HL-60 (cell line): ENCODE results near the gene NARF.

ENCODE experiments used
- DNase-seq, 2 experiments: peaks; one replicate each; pipeline ENCODE4 v3.0.0-alpha.2; 2010 to 2020; ENCODE audit warnings: low read depth in 1 of 2, low spot score in 1 of 2
- H3K27ac ChIP-seq: fragments of 250-450 bp; sonication (Bioruptor Pico); replicated peaks from 2 replicates; pipeline ENCODE4 v1.5.1; 2020; ENCODE audit warnings: mild to moderate bottlenecking, moderate library complexity
- H3K27me3 ChIP-seq: fragments of 250-450 bp; sonication (Bioruptor Pico); 2 replicates; pipeline ENCODE4 v1.5.1; 2021; ENCODE audit warnings: mild to moderate bottlenecking, moderate library complexity; ENCODE audit not compliant: insufficient read depth, poor library complexity, severe bottlenecking
- H3K4me3 ChIP-seq: replicated peaks from 2 replicates; pipeline ENCODE4 v1.5.1; 2011; ENCODE audit warnings: mild to moderate bottlenecking, control low read depth, low read length; ENCODE audit not compliant: insufficient read depth
- GABPA ChIP-seq: IDR thresholded peaks from 2 replicates; pipeline ENCODE4 v1.6.1; 2012; ENCODE audit warnings: low read depth
- POLR2AphosphoS5 ChIP-seq: IDR thresholded peaks from 2 replicates; pipeline ENCODE4 v1.6.1; 2012; ENCODE audit warnings: low read depth
- SPI1 ChIP-seq: IDR thresholded peaks from 2 replicates; pipeline ENCODE4 v1.6.1; 2012; ENCODE audit warnings: low read depth, mild to moderate bottlenecking, borderline replicate concordance
- TF ChIP-seq, protein P1 (sequence below): IDR thresholded peaks from 2 replicates; pipeline ENCODE4 v1.6.1; 2012; ENCODE audit warnings: low read depth; ENCODE audit not compliant: insufficient replicate concordance
- TF ChIP-seq, protein P2 (sequence below): IDR thresholded peaks from one replicate; pipeline ENCODE4 v1.5.1; 2011; ENCODE audit warnings: low read length, control low read depth, inconsistent platforms; ENCODE audit not compliant: insufficient read depth

NARF gene

DNA sequence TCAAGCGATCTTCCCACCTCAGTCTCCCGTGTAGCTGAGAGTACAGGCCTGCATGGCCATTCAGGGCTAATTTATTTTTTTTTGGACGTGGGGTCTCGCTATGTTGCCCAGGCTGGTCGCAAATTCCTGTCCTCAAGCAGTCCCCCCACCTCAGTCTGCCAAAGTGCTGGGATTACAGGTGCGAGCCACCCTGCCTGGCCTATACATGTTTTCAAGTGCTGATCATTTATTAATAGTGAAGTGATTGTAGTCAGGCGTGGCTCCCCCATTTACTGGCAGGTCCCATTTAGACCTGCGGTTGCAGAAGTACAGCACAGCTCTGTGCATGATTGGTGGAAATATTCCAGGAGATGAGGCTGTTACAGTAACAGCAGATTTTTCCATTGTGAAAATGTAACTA lies 69.4 kb downstream of the NARF start:
- TF ChIP-seq, protein P1, sequence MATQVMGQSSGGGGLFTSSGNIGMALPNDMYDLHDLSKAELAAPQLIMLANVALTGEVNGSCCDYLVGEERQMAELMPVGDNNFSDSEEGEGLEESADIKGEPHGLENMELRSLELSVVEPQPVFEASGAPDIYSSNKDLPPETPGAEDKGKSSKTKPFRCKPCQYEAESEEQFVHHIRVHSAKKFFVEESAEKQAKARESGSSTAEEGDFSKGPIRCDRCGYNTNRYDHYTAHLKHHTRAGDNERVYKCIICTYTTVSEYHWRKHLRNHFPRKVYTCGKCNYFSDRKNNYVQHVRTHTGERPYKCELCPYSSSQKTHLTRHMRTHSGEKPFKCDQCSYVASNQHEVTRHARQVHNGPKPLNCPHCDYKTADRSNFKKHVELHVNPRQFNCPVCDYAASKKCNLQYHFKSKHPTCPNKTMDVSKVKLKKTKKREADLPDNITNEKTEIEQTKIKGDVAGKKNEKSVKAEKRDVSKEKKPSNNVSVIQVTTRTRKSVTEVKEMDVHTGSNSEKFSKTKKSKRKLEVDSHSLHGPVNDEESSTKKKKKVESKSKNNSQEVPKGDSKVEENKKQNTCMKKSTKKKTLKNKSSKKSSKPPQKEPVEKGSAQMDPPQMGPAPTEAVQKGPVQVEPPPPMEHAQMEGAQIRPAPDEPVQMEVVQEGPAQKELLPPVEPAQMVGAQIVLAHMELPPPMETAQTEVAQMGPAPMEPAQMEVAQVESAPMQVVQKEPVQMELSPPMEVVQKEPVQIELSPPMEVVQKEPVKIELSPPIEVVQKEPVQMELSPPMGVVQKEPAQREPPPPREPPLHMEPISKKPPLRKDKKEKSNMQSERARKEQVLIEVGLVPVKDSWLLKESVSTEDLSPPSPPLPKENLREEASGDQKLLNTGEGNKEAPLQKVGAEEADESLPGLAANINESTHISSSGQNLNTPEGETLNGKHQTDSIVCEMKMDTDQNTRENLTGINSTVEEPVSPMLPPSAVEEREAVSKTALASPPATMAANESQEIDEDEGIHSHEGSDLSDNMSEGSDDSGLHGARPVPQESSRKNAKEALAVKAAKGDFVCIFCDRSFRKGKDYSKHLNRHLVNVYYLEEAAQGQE = no peak
- TF ChIP-seq, protein P2, sequence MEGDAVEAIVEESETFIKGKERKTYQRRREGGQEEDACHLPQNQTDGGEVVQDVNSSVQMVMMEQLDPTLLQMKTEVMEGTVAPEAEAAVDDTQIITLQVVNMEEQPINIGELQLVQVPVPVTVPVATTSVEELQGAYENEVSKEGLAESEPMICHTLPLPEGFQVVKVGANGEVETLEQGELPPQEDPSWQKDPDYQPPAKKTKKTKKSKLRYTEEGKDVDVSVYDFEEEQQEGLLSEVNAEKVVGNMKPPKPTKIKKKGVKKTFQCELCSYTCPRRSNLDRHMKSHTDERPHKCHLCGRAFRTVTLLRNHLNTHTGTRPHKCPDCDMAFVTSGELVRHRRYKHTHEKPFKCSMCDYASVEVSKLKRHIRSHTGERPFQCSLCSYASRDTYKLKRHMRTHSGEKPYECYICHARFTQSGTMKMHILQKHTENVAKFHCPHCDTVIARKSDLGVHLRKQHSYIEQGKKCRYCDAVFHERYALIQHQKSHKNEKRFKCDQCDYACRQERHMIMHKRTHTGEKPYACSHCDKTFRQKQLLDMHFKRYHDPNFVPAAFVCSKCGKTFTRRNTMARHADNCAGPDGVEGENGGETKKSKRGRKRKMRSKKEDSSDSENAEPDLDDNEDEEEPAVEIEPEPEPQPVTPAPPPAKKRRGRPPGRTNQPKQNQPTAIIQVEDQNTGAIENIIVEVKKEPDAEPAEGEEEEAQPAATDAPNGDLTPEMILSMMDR = no peak
- TF ChIP-seq GABPA = no peak
- TF ChIP-seq POLR2AphosphoS5 = no peak
- no peak for TF ChIP-seq SPI1
- no peaks in the 10 kb centered on the region for H3K27me3 ChIP-seq
- H3K4me3 ChIP-seq = no peak overlapping the region
- no peak overlapping the region for H3K27ac ChIP-seq
- no peak for DNase-seq

DNA sequence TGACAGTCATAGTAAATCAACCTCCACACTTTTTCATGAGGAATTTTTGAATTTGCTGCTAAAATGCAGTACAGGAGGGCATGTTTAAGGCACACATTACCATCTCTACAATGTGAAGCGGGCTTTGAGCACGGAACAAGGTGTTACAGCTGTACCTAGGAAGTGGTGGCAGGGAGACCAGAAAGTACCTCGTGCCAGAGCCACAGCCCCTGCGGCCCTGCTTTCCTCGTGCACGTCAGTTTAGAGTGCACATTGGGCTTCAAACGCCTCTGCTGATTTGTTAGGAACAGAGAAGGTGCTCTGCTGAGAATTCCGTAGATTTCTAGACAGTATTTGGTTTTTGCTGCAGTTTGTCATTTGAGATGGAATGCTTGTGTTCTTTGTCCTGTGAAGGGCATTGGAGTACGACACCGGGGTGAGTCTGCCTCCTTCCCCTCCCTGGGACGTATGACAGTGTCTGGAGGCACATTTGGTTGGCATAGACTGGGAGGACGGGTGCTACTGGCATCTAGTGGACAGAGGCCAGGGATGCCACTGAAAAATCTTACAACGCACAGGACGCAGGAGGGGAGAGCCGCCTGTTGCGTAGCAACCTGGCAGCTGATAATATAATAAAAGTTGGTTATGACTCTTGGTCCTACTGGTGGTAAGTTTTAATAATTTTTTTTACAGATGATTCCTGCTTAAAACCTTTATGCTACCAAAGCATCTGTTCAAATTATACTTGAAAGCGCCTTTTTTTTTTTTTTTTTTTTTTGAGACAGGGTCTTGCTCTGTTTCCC lies 70.1 kb downstream of the NARF start:
- DNase-seq = peak in 1 of 2 experiments; percentile 47

DNA sequence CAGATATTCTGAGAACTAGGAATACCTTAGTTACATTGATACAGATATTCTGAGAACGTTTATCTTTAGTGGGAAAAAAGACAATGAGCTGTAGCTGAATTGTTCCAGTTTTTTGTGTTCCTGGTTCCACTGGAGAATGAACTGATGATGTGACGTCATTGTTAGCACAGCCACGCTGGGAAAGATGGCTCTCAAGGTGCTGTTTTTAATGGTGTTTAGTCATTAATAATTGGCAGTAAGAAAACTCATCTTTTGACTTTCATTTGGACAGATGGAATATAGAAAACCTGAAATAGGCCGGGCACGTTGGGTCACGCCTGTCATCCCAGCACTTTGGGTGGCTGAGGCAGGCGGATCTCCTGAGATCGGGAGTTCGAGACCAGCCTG lies 71.4 kb downstream of the NARF start:
- no peak for DNase-seq
- no peak overlapping the region for H3K27ac ChIP-seq
- H3K4me3 ChIP-seq = no peak overlapping the region
- no peaks in the 10 kb centered on the region for H3K27me3 ChIP-seq
- TF ChIP-seq GABPA (no peak), SPI1 (no peak), POLR2AphosphoS5 (no peak)
- TF ChIP-seq, protein P1 = no peak
- TF ChIP-seq, protein P2 = no peak

More for the DNA sequence above, 70.1 kb downstream of the NARF start:
- TF ChIP-seq SPI1 = no peak
- TF ChIP-seq, protein P2 = peak; percentile 3
- TF ChIP-seq GABPA = no peak
- no peak overlapping the region for H3K4me3 ChIP-seq
- no peaks in the 10 kb centered on the region for H3K27me3 ChIP-seq
- no peak overlapping the region for H3K27ac ChIP-seq

DNA sequence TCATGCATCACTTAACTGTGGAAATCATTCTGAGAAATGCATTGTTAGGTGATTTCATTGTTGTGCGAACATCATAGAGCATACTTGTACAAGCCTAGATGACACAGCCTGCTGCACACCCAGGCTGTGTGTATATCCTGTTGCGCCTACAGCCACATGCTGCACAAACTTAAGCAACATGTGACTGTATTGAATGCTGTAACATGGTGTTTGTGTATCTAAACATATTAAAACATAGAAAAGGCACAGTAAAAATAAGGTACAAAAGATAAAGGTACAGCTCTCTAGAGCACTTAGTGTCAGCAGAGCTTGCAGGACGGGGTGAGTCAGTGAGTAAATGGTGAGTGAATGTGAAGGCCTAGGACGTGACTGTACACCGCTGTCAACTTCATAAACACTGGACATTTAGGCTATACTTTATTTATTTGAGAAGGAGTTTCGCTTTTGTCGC lies 72.9 kb downstream of the NARF start:
- TF ChIP-seq, protein P2 = no peak
- TF ChIP-seq SPI1 (no peak), GABPA (no peak), POLR2AphosphoS5 (no peak)
- TF ChIP-seq, protein P1 = no peak
- Histone ChIP-seq H3K27me3 (no peaks in the 10 kb centered on the region), H3K4me3 (no peak overlapping the region), H3K27ac (no peak overlapping the region)
- no peak for DNase-seq
